Mesendoderm (in vitro differentiated cells): Measurements from ENCODE around the gene DDAH2.

ENCODE experiments used
- DNase-seq: peaks from one replicate; pipeline ENCODE4 v3.0.0; 2013
- H2AK5ac ChIP-seq: 2 replicates; pipeline ENCODE4 v1.6.1; 2013; ENCODE audit warnings: low read length, inconsistent platforms
- H2BK120ac ChIP-seq: 2 replicates; pipeline ENCODE4 v1.6.1; 2013; ENCODE audit warnings: low read depth, mild to moderate bottlenecking, low read length, moderate library complexity, mixed read lengths
- H2BK15ac ChIP-seq: replicated peaks from 2 replicates; pipeline ENCODE4 v1.6.1; 2013; ENCODE audit warnings: low read depth, mild to moderate bottlenecking, moderate library complexity
- H2BK5ac ChIP-seq: 2 replicates; pipeline ENCODE4 v1.6.1; 2013; ENCODE audit warnings: low read length, inconsistent platforms
- H3K18ac ChIP-seq: 2 replicates; pipeline ENCODE4 v1.6.1; 2013; ENCODE audit warnings: mild to moderate bottlenecking, low read length, mixed read lengths
- H3K23ac ChIP-seq: one replicate; pipeline ENCODE4 v1.6.1; 2013; ENCODE audit warnings: low read length
- H3K27ac ChIP-seq: 2 replicates; pipeline ENCODE4 v1.5.1; 2013; ENCODE audit warnings: low read depth, mild to moderate bottlenecking, inconsistent platforms, low read length, moderate library complexity
- H3K27me3 ChIP-seq: 2 replicates; pipeline ENCODE4 v1.6.1; 2013; ENCODE audit warnings: low read length, control low read depth, mild to moderate bottlenecking, inconsistent platforms; ENCODE audit not compliant: insufficient read depth, poor library complexity
- H3K36me3 ChIP-seq: 2 replicates; pipeline ENCODE4 v1.6.1; 2013; ENCODE audit warnings: low read length, inconsistent platforms; ENCODE audit not compliant: control insufficient read depth, insufficient read depth
- H3K4ac ChIP-seq: one replicate; pipeline ENCODE4 v1.6.1; 2013; ENCODE audit warnings: low read depth, mild to moderate bottlenecking, low read length, moderate library complexity
- H3K4me1 ChIP-seq: 2 replicates; pipeline ENCODE4 v1.6.1; 2013; ENCODE audit warnings: low read depth, low read length, inconsistent platforms; ENCODE audit not compliant: control insufficient read depth
- H3K4me2 ChIP-seq: 2 replicates; pipeline ENCODE4 v1.6.1; 2013; ENCODE audit warnings: low read length
- H3K4me3 ChIP-seq: 2 replicates; pipeline ENCODE4 v1.5.1; 2013; ENCODE audit warnings: mild to moderate bottlenecking, low read length
- H3K56ac ChIP-seq: one replicate; pipeline ENCODE4 v1.6.1; 2013; ENCODE audit warnings: low read length
- H3K79me1 ChIP-seq: 2 replicates; pipeline ENCODE4 v1.6.1; 2013; ENCODE audit warnings: low read length, inconsistent platforms
- H3K79me2 ChIP-seq: 2 replicates; pipeline ENCODE4 v1.6.1; 2013; ENCODE audit warnings: mild to moderate bottlenecking, low read length; ENCODE audit not compliant: control insufficient read depth, insufficient read depth
- H3K9ac ChIP-seq: 2 replicates; pipeline ENCODE4 v1.6.1; 2013; ENCODE audit warnings: low read length, inconsistent platforms
- H4K5ac ChIP-seq: one replicate; pipeline ENCODE4 v1.6.1; 2013; ENCODE audit warnings: low read length
- H4K8ac ChIP-seq: one replicate; pipeline ENCODE4 v1.6.1; 2013; ENCODE audit warnings: low read depth, mild to moderate bottlenecking, control low read depth, low read length, moderate library complexity
- WGBS: extraction: QIAGEN DNeasy Blood & Tissue Kit; methylation state at CpG from one replicate; pipeline ENCODE4 v1.1.7; 2013; ENCODE audit warnings: low lambda C conversion rate, missing lambda C conversion rate; ENCODE audit not compliant: insufficient coverage; ENCODE audit errors: extremely low coverage; 5-methylcytosine and 5-hydroxymethylcytosine counted together

The DDAH2 gene

DNA sequence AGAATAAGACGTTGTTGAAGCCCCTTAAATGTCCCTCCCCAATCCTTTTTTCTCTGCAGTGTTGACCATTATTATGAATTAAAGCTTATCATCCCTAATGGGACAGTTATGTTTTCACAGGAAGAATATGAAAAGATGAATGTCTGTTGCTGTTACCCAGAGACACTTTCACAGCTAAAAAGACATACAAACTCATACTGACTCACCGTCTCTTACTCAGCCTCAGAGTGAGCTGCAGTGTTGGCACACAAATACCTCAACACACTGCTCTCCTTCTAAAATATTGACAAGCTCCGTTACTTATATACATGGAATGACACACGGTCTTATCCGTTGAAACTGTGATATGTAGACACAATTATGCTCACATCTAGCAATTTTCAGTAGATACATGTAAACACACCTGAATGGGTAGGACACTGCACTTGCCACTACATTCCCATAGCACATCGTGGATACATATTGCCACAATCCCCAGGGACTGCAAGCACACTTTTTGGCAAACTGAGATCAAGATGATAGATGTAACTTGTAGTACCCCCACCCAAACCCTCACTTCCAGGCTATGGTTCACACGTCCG lies 23.7 kb upstream of the DDAH2 start:
- Histone ChIP-seq H3K4me2 (no peak overlapping the region), H3K9ac (no peak overlapping the region), H3K4me1 (peaks cover 1% of the 10 kb centered on the region), H2BK120ac (no peak overlapping the region), H2AK5ac (no peak overlapping the region), H3K36me3 (no peaks in the 10 kb centered on the region), H2BK5ac (no peak overlapping the region), H3K4ac (no peak overlapping the region), H3K27ac (no peak overlapping the region), H3K79me2 (no peaks in the 10 kb centered on the region), H3K79me1 (no peaks in the 10 kb centered on the region), H3K4me3 (no peak overlapping the region), H3K23ac (no peak overlapping the region), H2BK15ac (no peak overlapping the region), H4K8ac (no peak overlapping the region), H4K5ac (no peak overlapping the region), H3K18ac (no peak overlapping the region), H3K27me3 (no peaks in the 10 kb centered on the region), H3K56ac (no peak overlapping the region)
- no peak for DNase-seq
- no CpG with 5 or more reads among the region's 8 CpGs for whole genome bisulfite sequencing

DNA sequence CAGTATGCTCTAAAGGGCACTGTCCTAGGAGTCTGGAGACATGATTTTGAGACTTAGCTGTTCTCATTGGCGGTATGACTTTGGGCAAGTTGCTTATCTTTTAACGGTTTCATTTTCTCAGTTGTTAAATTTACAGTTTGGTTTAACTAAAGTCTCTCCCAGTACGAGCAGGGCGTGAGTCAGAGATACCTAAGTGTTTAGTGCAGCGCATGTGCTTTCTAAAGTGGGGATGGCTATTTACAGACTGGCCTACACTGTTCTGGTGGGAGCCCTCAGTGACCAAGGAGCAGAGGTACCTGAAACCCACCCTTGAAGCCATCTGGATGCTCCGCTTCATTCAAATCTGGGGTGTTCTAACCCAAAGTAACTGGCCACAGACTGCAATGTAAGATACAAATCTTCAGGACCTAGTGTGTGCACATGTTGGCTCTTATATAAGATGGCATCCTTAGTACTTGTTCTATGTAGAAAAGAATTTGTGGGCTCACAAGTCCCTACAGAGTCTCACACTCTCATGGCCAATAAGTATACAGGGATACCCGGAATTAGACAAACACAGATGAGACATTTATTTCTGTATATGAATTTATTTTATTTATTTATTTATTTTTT lies 21.4 kb upstream of the DDAH2 start:
- no peak for DNase-seq
- no peaks in the 10 kb centered on the region for H3K36me3 ChIP-seq
- no peaks in the 10 kb centered on the region for H3K27me3 ChIP-seq
- no peak overlapping the region for H3K23ac ChIP-seq
- H2AK5ac ChIP-seq: no peak overlapping the region
- WGBS: no CpG with 5 or more reads among the region's 7 CpGs
- no peak overlapping the region for H3K4me3 ChIP-seq
- H3K9ac ChIP-seq: no peak overlapping the region
- no peak overlapping the region for H3K27ac ChIP-seq
- H3K18ac ChIP-seq: no peak overlapping the region
- H4K8ac ChIP-seq: no peak overlapping the region
- H3K56ac ChIP-seq: no peak overlapping the region
- H3K79me1 ChIP-seq: no peaks in the 10 kb centered on the region
- H2BK5ac ChIP-seq: no peak overlapping the region
- no peak overlapping the region for H2BK15ac ChIP-seq
- no peak overlapping the region for H3K4ac ChIP-seq
- H3K4me2 ChIP-seq: no peak overlapping the region
- no peaks in the 10 kb centered on the region for H3K79me2 ChIP-seq
- no peak overlapping the region for H4K5ac ChIP-seq
- H3K4me1 ChIP-seq: peaks cover 1% of the 10 kb centered on the region
- no peak overlapping the region for H2BK120ac ChIP-seq

DNA sequence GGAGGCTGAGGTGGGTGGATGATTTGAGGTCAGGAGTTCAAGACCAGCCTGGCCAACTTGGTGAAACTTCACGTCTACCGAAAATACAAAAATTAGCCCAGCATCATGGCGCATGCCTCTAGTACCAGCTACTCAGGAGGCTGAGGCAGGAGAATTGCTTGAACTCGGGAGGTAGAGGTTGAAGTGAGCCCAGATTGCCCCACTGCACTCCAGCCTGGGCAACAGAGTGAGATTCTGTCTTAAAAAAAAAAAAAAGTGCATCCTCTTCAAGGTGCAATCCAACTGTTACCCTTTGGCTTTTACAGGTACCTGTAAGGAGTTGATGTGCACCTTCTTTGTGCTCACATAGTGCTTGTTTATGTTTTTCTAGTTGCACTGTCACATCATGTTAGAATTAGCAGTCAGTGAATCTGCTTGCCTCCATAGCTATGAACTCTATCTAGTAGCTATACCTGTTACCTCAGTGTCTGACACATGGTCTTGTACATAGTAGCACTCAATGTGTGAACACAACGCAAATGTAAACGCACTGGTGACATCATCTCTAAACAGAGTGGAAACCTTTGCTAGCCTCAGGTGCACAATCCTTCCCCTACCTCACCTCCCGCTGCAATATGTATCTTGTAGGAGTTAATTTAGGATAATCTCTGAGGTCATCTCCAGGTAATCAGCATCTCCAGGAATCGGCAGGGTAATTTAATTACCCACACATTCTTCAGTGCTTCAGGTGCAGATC lies 20.4 kb upstream of the DDAH2 start:
- Histone ChIP-seq H4K5ac (no peak overlapping the region), H2BK5ac (no peak overlapping the region), H3K18ac (no peak overlapping the region), H3K36me3 (no peaks in the 10 kb centered on the region), H4K8ac (no peak overlapping the region), H3K4me1 (peaks cover 1% of the 10 kb centered on the region), H3K9ac (no peak overlapping the region), H3K4ac (no peak overlapping the region), H3K4me3 (no peak overlapping the region), H3K56ac (no peak overlapping the region), H2BK120ac (no peak overlapping the region), H3K79me1 (no peaks in the 10 kb centered on the region), H3K23ac (no peak overlapping the region), H3K27me3 (no peaks in the 10 kb centered on the region), H3K4me2 (no peak overlapping the region), H2AK5ac (no peak overlapping the region), H3K27ac (no peak overlapping the region), H2BK15ac (no peak overlapping the region), H3K79me2 (no peaks in the 10 kb centered on the region)
- peak; percentile 39 for DNase-seq
- WGBS: no CpG with 5 or more reads among the region's 8 CpGs

DNA sequence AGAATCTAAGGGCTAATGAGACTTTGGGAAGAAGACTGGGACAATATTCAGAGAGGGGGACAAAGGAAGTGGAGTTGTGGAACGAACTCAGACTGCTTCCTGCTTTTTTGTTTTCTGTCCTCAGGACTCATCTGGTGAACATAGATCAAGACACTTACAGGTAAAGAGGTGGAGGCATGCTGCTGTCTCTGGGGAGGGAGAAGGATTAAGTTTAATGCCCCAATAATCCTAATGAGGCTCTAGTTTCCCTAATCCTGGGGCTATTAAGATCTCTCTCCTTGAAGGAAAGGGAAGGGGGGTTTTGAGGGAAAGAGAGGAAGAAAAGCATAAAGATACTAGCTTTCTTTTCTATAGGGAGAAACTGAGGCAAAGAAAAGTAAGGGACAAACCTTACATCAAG lies 15.3 kb upstream of the DDAH2 start:
- H2AK5ac ChIP-seq: no peak overlapping the region
- no peaks in the 10 kb centered on the region for H3K36me3 ChIP-seq
- peaks cover 2% of the 10 kb centered on the region for H3K4me1 ChIP-seq
- no peak overlapping the region for H3K27ac ChIP-seq
- H3K23ac ChIP-seq: no peak overlapping the region
- H3K27me3 ChIP-seq: no peaks in the 10 kb centered on the region
- no peak overlapping the region for H3K4me2 ChIP-seq
- no peaks in the 10 kb centered on the region for H3K79me2 ChIP-seq
- no peak overlapping the region for H3K56ac ChIP-seq
- H2BK5ac ChIP-seq: no peak overlapping the region
- no peak overlapping the region for H2BK120ac ChIP-seq
- no peak overlapping the region for H3K4me3 ChIP-seq
- no peak overlapping the region for H3K18ac ChIP-seq
- H4K5ac ChIP-seq: no peak overlapping the region
- DNase-seq: no peak
- H2BK15ac ChIP-seq: no peak overlapping the region
- H3K4ac ChIP-seq: no peak overlapping the region
- H3K9ac ChIP-seq: no peak overlapping the region
- no peaks in the 10 kb centered on the region for H3K79me1 ChIP-seq
- no CpG with 5 or more reads among the region's 1 CpG for WGBS
- H4K8ac ChIP-seq: no peak overlapping the region

DNA sequence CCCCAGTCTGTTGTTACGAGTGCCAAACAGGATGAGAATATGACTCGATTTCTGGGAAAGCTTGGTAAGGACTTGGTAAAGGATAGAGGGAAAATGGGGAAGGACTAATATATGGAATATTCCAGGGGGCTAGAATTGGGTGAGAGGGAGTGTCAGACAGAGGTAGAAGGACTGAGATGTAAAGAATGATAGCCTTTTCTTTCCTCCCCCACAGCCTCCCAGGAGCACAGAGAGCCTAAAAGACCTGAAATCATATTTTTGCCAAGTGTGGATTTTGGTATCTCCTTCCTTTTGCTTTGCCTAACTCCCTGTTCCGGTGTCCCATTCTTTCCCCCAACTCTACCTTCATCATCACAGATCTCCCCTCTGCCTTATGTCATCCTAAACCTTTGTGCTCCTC lies 13.8 kb upstream of the DDAH2 start:
- no CpG with 5 or more reads among the region's 3 CpGs for WGBS
- H3K23ac ChIP-seq: no peak overlapping the region
- no peak for DNase-seq

More for the DNA sequence above, 13.8 kb upstream of the DDAH2 start:
- H4K8ac ChIP-seq: no peak overlapping the region
- H3K18ac ChIP-seq: no peak overlapping the region
- H4K5ac ChIP-seq: no peak overlapping the region
- H3K9ac ChIP-seq: no peak overlapping the region
- H3K79me2 ChIP-seq: no peaks in the 10 kb centered on the region
- H3K4me3 ChIP-seq: no peak overlapping the region
- H3K36me3 ChIP-seq: no peaks in the 10 kb centered on the region
- H3K56ac ChIP-seq: no peak overlapping the region
- H3K4me2 ChIP-seq: no peak overlapping the region
- H2BK120ac ChIP-seq: no peak overlapping the region
- H2BK15ac ChIP-seq: no peak overlapping the region
- no peak overlapping the region for H3K27ac ChIP-seq
- H2BK5ac ChIP-seq: no peak overlapping the region
- H3K4me1 ChIP-seq: peaks cover 14% of the 10 kb centered on the region
- no peak overlapping the region for H3K4ac ChIP-seq
- no peaks in the 10 kb centered on the region for H3K27me3 ChIP-seq
- H2AK5ac ChIP-seq: no peak overlapping the region
- H3K79me1 ChIP-seq: no peaks in the 10 kb centered on the region
